ENCODE data around the gene CLEC19A.
A peak's percentile ranks its signal among the peaks of the same experiment; 100 is the strongest.

The CLEC19A gene

DNA sequence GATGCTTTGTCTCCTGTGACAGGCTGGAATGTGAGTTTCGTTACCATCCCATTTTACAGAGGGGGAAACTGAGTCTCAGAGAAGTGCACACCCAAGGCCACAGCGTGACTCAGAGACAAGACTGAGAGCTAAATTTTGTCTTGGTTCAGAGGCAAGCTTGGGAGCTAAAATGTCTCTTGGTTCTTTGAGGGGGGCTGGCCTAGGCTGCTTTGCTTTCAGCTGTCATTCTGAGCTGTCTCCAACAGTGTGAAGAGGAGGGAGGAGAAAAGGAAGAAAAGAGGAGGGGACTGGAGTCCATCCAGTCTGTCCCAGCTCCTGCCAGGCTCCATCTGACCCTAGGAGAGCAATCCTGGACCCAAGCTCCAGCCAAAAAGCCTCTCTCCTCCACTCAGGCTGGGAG, at the start of gene CLEC19A:
CLEC19A (plus strand) TSS at position 301 of the 400 bp plus-strand sequence. CDS start 121 bp downstream, outside the sequence.
- Histone ChIP-seq H3K4me1 (ENCODE audit: control insufficient read depth, insufficient read depth, low read length) (peaks cover 22% of the 10 kb centered on the region), H3K9ac (ENCODE audit: low read depth, low read length) (no peak within 1 kb of the TSS), H3K36me3 (ENCODE audit: control insufficient read depth, insufficient read depth, low read length) (no peaks in the 10 kb centered on the region), H3K27me3 (ENCODE audit: control insufficient read depth, insufficient read depth, low read length) (no peaks in the 10 kb centered on the region), H3K9me3 (ENCODE audit: control insufficient read depth, insufficient read depth, low read length) (no peaks in the 10 kb centered on the region), H3K4me3 (ENCODE audit: low read depth, low read length) (no peak within 1 kb of the TSS)

DNA sequence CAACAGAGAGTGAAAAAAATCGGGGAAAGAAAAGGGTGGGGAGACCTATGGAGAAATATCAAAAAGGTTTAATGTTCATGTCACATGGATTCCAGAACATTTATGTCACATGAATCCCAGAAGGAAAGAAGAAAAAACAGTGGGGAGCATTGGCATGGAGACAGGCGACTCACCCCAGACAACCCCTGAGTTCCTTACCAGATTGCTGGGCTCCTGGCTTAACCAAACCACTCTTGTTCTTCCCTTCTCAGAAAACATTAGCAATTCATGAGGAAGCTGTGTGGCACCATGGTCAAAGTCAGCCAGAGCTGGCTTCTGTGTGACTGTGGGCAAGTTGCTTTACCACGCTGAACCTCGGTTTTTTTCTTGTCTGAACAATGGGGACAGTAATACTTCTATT, 49.6 kb upstream of the CLEC19A start:
- no peaks in the 10 kb centered on the region for H3K27me3 ChIP-seq (ENCODE audit: control insufficient read depth, insufficient read depth, low read length)
- H3K9ac ChIP-seq (ENCODE audit: low read depth, low read length), result no peak overlapping the region
- no peak overlapping the region for H3K4me3 ChIP-seq (ENCODE audit: low read depth, low read length)
- no peaks in the 10 kb centered on the region for H3K36me3 ChIP-seq (ENCODE audit: control insufficient read depth, insufficient read depth, low read length)
- peaks cover 3% of the 10 kb centered on the region for H3K9me3 ChIP-seq (ENCODE audit: control insufficient read depth, insufficient read depth, low read length)
- H3K4me1 ChIP-seq (ENCODE audit: control insufficient read depth, insufficient read depth, low read length), result peaks cover 2% of the 10 kb centered on the region

DNA sequence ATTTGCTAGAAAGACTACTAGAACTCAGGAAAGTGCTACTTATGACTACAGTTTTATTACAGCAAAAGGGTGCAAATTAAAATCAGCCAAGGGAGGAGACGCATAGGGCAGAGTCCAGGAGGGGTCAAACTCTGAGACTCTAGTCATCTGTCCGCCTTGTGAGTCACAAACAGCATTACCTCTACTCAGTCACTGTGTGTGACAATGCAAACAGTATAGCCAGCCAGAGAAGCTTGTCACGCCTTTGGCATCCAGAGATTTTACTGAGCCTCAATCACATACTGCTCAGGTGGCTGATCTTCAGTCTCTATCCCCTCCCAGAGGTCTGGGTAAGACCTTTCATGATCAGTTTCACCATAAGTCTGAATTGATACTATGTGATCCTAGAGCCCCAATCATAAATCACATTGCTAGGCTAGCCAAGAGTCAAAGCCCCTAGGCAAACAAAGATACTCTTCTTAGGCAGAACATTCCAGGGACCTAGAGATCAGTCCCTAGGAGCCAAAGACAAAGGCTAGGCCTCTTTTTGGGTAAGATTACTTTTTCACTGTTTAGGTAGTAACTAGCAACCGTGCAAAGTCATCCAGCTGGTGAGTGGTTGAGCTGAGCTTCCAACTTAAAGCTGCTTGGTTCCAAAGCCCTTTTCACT, 48.8 kb upstream of the CLEC19A start:
- Histone ChIP-seq H3K9ac (ENCODE audit: low read depth, low read length) (no peak overlapping the region), H3K4me3 (ENCODE audit: low read depth, low read length) (no peak overlapping the region), H3K4me1 (ENCODE audit: control insufficient read depth, insufficient read depth, low read length) (peaks cover under 1% of the 10 kb centered on the region), H3K9me3 (ENCODE audit: control insufficient read depth, insufficient read depth, low read length) (peaks cover 3% of the 10 kb centered on the region), H3K27me3 (ENCODE audit: control insufficient read depth, insufficient read depth, low read length) (no peaks in the 10 kb centered on the region), H3K36me3 (ENCODE audit: control insufficient read depth, insufficient read depth, low read length) (no peaks in the 10 kb centered on the region)

- peaks cover 3% of the 10 kb centered on the region for H3K9me3 ChIP-seq (ENCODE audit: control insufficient read depth, insufficient read depth, low read length)
- H3K4me1 ChIP-seq (ENCODE audit: control insufficient read depth, insufficient read depth, low read length), result no peaks in the 10 kb centered on the region
- no peak overlapping the region for H3K9ac ChIP-seq (ENCODE audit: low read depth, low read length)
- no peaks in the 10 kb centered on the region for H3K27me3 ChIP-seq (ENCODE audit: control insufficient read depth, insufficient read depth, low read length)
- no peak overlapping the region for H3K4me3 ChIP-seq (ENCODE audit: low read depth, low read length)
- no peaks in the 10 kb centered on the region for H3K36me3 ChIP-seq (ENCODE audit: control insufficient read depth, insufficient read depth, low read length)
These were observed 47.1 kb upstream of the CLEC19A start for GRCh38 chr16:19238406-19238805.

DNA sequence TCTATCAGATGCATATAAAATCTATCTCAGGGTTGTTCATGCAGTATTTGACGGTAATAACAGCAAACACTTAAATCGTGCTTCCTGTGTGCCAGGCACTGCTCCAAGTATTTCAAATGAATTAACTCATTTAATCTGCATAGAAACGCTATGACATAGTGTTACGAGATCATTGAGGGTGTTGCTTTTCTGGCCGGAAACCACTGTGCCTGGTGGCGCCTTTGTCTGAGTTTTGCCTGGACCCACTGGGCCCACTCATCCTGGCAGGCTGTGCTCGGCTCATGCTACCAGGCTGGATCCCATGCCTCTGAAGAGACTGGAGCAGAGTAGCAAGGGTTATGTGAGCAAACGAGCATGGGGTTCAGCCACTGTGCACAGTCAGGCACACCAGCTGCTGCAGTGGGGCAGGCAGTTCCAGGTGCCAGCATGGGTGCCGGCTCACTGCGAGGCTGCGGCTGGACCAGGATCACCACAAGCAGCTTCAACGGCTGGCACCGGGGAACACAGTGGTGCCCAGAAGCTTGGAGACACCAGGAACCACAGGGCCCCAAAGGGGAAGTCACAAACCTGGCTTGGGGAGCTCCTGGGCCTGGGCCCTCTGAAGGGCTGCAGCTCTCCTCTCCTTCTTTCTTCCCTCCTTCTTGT, 45.9 kb upstream of the CLEC19A start:
- Histone ChIP-seq H3K36me3 (ENCODE audit: control insufficient read depth, insufficient read depth, low read length) (no peaks in the 10 kb centered on the region), H3K9ac (ENCODE audit: low read depth, low read length) (no peak overlapping the region), H3K9me3 (ENCODE audit: control insufficient read depth, insufficient read depth, low read length) (peaks cover 3% of the 10 kb centered on the region), H3K4me1 (ENCODE audit: control insufficient read depth, insufficient read depth, low read length) (no peaks in the 10 kb centered on the region), H3K4me3 (ENCODE audit: low read depth, low read length) (no peak overlapping the region), H3K27me3 (ENCODE audit: control insufficient read depth, insufficient read depth, low read length) (no peaks in the 10 kb centered on the region)

DNA sequence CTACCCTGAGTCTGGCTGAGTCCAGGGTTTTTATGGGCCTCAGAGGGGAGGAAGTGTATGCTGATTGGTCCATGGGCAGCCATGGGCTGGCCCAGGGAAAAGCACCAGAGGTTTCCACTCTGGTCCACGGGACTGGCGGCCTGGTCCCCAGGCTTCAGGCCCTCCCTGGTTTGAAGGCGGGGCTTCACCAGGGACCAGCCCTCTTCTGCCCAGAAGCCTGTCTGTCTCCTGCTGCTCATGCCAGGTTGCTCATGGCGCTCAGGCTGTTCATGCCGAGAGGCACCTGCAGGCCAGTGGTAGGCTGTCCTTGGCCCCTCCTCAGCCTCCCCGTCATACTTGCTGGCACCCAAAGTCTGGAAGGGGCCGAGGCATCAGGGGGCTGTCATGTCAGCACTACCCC, 45.0 kb upstream of the CLEC19A start:
- no peak overlapping the region for H3K9ac ChIP-seq (ENCODE audit: low read depth, low read length)
- H3K9me3 ChIP-seq (ENCODE audit: control insufficient read depth, insufficient read depth, low read length), result peaks cover 3% of the 10 kb centered on the region
- H3K4me1 ChIP-seq (ENCODE audit: control insufficient read depth, insufficient read depth, low read length), result no peaks in the 10 kb centered on the region

DNA sequence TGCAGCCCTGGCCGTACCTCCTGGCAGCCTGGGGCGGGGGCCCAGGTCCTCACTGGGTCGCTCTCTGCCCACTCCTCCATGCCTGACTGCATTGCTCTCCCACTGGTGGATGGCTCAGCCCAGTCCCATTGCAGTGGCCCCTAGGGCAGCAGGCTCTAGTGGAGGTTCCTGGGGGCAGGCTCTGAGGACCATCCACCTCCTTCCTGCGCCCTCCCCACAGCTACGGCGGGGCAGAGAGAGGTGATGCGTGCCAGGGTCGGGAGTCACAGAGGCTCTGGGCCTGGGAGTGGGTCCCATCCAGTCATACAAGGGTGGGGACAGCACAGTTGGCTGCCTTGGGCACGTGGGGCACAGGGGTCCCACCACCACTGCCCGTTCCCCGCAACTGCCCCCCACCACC, 44.0 kb upstream of the CLEC19A start:
- Histone ChIP-seq H3K9ac (ENCODE audit: low read depth, low read length) (no peak overlapping the region), H3K4me1 (ENCODE audit: control insufficient read depth, insufficient read depth, low read length) (no peaks in the 10 kb centered on the region), H3K4me3 (ENCODE audit: low read depth, low read length) (no peak overlapping the region), H3K9me3 (ENCODE audit: control insufficient read depth, insufficient read depth, low read length) (no peaks in the 10 kb centered on the region), H3K27me3 (ENCODE audit: control insufficient read depth, insufficient read depth, low read length) (no peaks in the 10 kb centered on the region), H3K36me3 (ENCODE audit: control insufficient read depth, insufficient read depth, low read length) (no peaks in the 10 kb centered on the region)

More for the DNA sequence above, 45.0 kb upstream of the CLEC19A start:
- Histone ChIP-seq H3K36me3 (ENCODE audit: control insufficient read depth, insufficient read depth, low read length) (no peaks in the 10 kb centered on the region), H3K4me3 (ENCODE audit: low read depth, low read length) (no peak overlapping the region), H3K27me3 (ENCODE audit: control insufficient read depth, insufficient read depth, low read length) (no peaks in the 10 kb centered on the region)

GRCh38 chr16:19242186-19242585, 43.3 kb upstream of the CLEC19A start:
- H3K9ac ChIP-seq (ENCODE audit: low read depth, low read length), result no peak overlapping the region
- no peaks in the 10 kb centered on the region for H3K27me3 ChIP-seq (ENCODE audit: control insufficient read depth, insufficient read depth, low read length)
- no peak overlapping the region for H3K4me3 ChIP-seq (ENCODE audit: low read depth, low read length)
- H3K4me1 ChIP-seq (ENCODE audit: control insufficient read depth, insufficient read depth, low read length), result no peaks in the 10 kb centered on the region
- no peaks in the 10 kb centered on the region for H3K36me3 ChIP-seq (ENCODE audit: control insufficient read depth, insufficient read depth, low read length)
- H3K9me3 ChIP-seq (ENCODE audit: control insufficient read depth, insufficient read depth, low read length), result no peaks in the 10 kb centered on the region

- H3K9me3 ChIP-seq (ENCODE audit: control insufficient read depth, insufficient read depth, low read length), result no peaks in the 10 kb centered on the region
- no peaks in the 10 kb centered on the region for H3K36me3 ChIP-seq (ENCODE audit: control insufficient read depth, insufficient read depth, low read length)
- no peak overlapping the region for H3K4me3 ChIP-seq (ENCODE audit: low read depth, low read length)
- H3K27me3 ChIP-seq (ENCODE audit: control insufficient read depth, insufficient read depth, low read length), result no peaks in the 10 kb centered on the region
- H3K4me1 ChIP-seq (ENCODE audit: control insufficient read depth, insufficient read depth, low read length), result no peaks in the 10 kb centered on the region
- no peak overlapping the region for H3K9ac ChIP-seq (ENCODE audit: low read depth, low read length)
These were observed 42.5 kb upstream of the CLEC19A start for GRCh38 chr16:19242987-19243575.

DNA sequence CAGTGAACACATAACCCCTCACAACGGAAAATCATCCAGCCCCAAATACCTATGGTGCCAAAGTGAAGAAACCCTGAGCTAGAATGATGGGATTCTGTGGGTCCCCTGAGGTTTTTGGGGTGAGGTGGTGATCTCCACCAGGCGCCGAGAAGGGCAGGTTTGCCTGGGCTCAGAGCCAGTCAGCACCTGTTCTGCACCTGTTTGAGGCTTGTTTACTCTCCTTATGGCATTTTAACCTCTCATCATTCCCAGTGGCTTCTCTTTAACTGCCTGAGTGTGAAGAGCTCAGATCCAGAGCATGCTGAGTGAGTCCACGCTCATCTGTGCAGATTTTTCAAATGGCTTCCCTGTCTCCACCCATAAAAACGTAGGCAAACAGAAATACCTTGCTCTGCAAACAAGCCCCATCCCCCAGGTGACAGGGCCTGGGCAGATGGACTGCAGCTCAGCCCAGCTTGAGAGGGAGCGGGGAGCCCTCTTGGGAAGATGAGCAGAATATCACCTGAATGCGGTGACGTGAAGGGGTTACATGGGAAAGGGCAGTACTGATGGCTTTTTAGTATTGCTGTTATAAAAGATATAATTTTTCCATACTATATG, 40.1 kb upstream of the CLEC19A start:
- H3K9ac ChIP-seq (ENCODE audit: low read depth, low read length), result no peak overlapping the region
- no peak overlapping the region for H3K4me3 ChIP-seq (ENCODE audit: low read depth, low read length)
- H3K36me3 ChIP-seq (ENCODE audit: control insufficient read depth, insufficient read depth, low read length), result no peaks in the 10 kb centered on the region

GRCh38 chr16:19252904-19253303, 32.6 kb upstream of the CLEC19A start:
- H3K36me3 ChIP-seq (ENCODE audit: control insufficient read depth, insufficient read depth, low read length), result no peaks in the 10 kb centered on the region
- peaks cover 6% of the 10 kb centered on the region for H3K4me1 ChIP-seq (ENCODE audit: control insufficient read depth, insufficient read depth, low read length)
- H3K4me3 ChIP-seq (ENCODE audit: low read depth, low read length), result no peak overlapping the region
- no peaks in the 10 kb centered on the region for H3K9me3 ChIP-seq (ENCODE audit: control insufficient read depth, insufficient read depth, low read length)
- H3K27me3 ChIP-seq (ENCODE audit: control insufficient read depth, insufficient read depth, low read length), result no peaks in the 10 kb centered on the region
- peak overlapping the region; percentile 16 for H3K9ac ChIP-seq (ENCODE audit: low read depth, low read length)

More for the DNA sequence above, 40.1 kb upstream of the CLEC19A start:
- H3K4me1 ChIP-seq (ENCODE audit: control insufficient read depth, insufficient read depth, low read length), result no peaks in the 10 kb centered on the region
- H3K27me3 ChIP-seq (ENCODE audit: control insufficient read depth, insufficient read depth, low read length), result no peaks in the 10 kb centered on the region
- H3K9me3 ChIP-seq (ENCODE audit: control insufficient read depth, insufficient read depth, low read length), result no peaks in the 10 kb centered on the region

DNA sequence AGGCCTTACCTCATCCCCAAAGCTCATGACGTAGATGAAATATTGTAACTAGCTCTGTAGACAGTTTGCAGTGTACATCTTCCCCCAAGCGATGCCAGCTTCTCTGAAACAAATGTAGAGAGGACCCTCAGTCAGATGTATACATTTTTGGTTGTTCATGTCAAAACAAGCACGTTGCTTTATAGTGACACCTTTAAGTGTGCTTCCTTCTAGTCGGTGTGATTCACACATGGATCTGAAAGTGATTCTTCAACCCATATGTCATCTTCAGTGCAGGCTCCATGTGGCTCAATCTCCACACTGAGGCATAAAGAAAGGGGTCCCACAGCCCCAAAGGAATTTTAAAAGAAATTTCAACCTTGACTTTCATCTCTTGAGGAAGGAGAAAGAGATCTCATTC, 30.9 kb upstream of the CLEC19A start:
- no peaks in the 10 kb centered on the region for H3K27me3 ChIP-seq (ENCODE audit: control insufficient read depth, insufficient read depth, low read length)
- no peaks in the 10 kb centered on the region for H3K9me3 ChIP-seq (ENCODE audit: control insufficient read depth, insufficient read depth, low read length)
- H3K36me3 ChIP-seq (ENCODE audit: control insufficient read depth, insufficient read depth, low read length), result no peaks in the 10 kb centered on the region
- no peak overlapping the region for H3K9ac ChIP-seq (ENCODE audit: low read depth, low read length)
- H3K4me1 ChIP-seq (ENCODE audit: control insufficient read depth, insufficient read depth, low read length), result peaks cover 7% of the 10 kb centered on the region
- H3K4me3 ChIP-seq (ENCODE audit: low read depth, low read length), result no peak overlapping the region
